ENCODE measurements around the gene RAET1E. TPM values are rescaled to one million over a fixed set of nuclear protein-coding genes. Genes with fewer than 3 reads are reported as not detected.

The RAET1E gene
- total RNA-seq, 1 experiment from 2014 or later: not detected

- POLR2A ChIA-PET: no interaction called here
- DNase-seq: no peak
- intact Hi-C loops (cut with micrococcal nuclease; ENCODE audit: unreplicated experiment): no loop called here
These were observed 7.5 kb upstream of the RAET1E start for GRCh38 chr6:149905371-149905910.

DNA sequence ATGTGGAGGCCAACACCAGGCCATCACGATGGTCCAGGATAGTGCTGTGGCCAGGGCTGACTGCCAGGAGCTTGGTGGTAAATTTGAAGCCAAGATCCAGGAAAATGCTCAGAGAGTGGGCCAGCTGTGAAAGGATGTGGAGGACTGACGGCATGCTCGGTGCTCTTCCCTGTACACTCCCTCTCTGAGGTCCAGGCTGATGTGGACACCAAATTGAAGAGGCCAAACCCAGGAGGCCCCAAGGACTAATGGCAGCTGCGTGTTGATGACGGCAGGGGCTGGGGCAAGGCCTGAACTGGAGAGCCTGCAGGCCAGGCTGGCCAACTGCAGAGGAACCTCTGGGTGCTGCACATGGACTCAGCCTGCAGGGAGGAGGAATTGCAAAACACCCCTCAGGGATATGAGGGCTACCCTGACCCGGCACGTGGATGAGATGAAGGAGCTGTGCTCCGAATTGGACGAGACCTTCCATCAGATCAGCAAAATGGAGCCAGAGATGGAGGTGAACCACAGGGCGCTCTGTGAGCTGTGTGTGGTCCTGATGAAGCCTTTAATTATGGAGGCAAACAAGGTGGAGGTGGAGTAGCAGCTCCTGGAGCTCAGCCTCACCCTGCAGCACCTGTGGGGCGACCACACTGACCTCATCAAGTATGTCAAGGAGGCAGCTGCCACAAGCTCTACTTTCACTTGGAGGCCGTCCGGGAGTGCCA is 6.9 kb upstream of the RAET1E start:
- Mint-ChIP-seq H3K36me3 (ENCODE audit: insufficient read depth, unreplicated experiment) (no peaks in the 10 kb centered on the region), H3K4me3 (ENCODE audit: unreplicated experiment) (no peak overlapping the region), H3K27me3 (ENCODE audit: insufficient read depth, unreplicated experiment) (peaks cover 5% of the 10 kb centered on the region), H3K4me1 (ENCODE audit: low read depth, unreplicated experiment) (no peaks in the 10 kb centered on the region), H3K27ac (ENCODE audit: unreplicated experiment) (no peak overlapping the region), H3K9me3 (ENCODE audit: unreplicated experiment) (peaks cover 17% of the 10 kb centered on the region)
- H3K4me1 ChIP-seq: no peaks in the 10 kb centered on the region
- H3K4me3 ChIP-seq (ENCODE audit: low read depth, low read length): no peak overlapping the region
- H3K9me3 ChIP-seq: no peaks in the 10 kb centered on the region; the same call in 1 of the 2 replicates
- ChIA-PET POLR2A (no interaction called here), CTCF (interaction anchor here (0.6 to 0.7 kb wide), 2 partner anchors 66 to 71 kb away, joined by 3 read pairs; no protein-coding TSS in a partner anchor)
- no peaks in the 10 kb centered on the region for H3K36me3 ChIP-seq (ENCODE audit: control insufficient read depth, insufficient read depth, low read length)
- no peak for DNase-seq
- BruUV-seq (replicated peaks): no TSS peak
- H3K27me3 ChIP-seq (replicated peaks; ENCODE audit: control insufficient read depth, insufficient read depth, low read length): no peaks in the 10 kb centered on the region
- intact Hi-C loops (cut with micrococcal nuclease; ENCODE audit: unreplicated experiment): no loop called here
- TF ChIP-seq CTCF (IDR thresholded peaks at IDR 0.05; ENCODE audit: insufficient read depth in 1 of 2, low read depth in 1 of 2, low read length in 1 of 2, severe bottlenecking in 1 of 2, unreplicated experiment in 1 of 2): no peak

More at GRCh38 chr6:149905371-149905910, 7.5 kb upstream of the RAET1E start:
- H3K9me3 ChIP-seq: no peaks in the 10 kb centered on the region; the same call in 1 of the 2 replicates
- H3K9me3 Mint-ChIP-seq (ENCODE audit: unreplicated experiment): peaks cover 17% of the 10 kb centered on the region
- no peaks in the 10 kb centered on the region for H3K27me3 ChIP-seq (replicated peaks; ENCODE audit: control insufficient read depth, insufficient read depth, low read length)
- peaks cover 5% of the 10 kb centered on the region for H3K27me3 Mint-ChIP-seq (ENCODE audit: insufficient read depth, unreplicated experiment)
- no TSS peak for BruUV-seq (replicated peaks)
- no peaks in the 10 kb centered on the region for H3K36me3 ChIP-seq (ENCODE audit: control insufficient read depth, insufficient read depth, low read length)
- no peaks in the 10 kb centered on the region for H3K4me1 ChIP-seq
- no peak overlapping the region for H3K4me3 Mint-ChIP-seq (ENCODE audit: unreplicated experiment)
- no peak overlapping the region for H3K27ac Mint-ChIP-seq (ENCODE audit: unreplicated experiment)
- no peaks in the 10 kb centered on the region for H3K4me1 Mint-ChIP-seq (ENCODE audit: low read depth, unreplicated experiment)
- no peak for TF ChIP-seq CTCF (IDR thresholded peaks at IDR 0.05; ENCODE audit: insufficient read depth in 1 of 2, low read depth in 1 of 2, low read length in 1 of 2, severe bottlenecking in 1 of 2, unreplicated experiment in 1 of 2)
- CTCF ChIA-PET: no interaction called here
- H3K36me3 Mint-ChIP-seq (ENCODE audit: insufficient read depth, unreplicated experiment): no peaks in the 10 kb centered on the region
- no peak overlapping the region for H3K4me3 ChIP-seq (ENCODE audit: low read depth, low read length)

- no TSS peak for BruUV-seq (replicated peaks)
- Histone ChIP-seq H3K4me3 (ENCODE audit: low read depth, low read length) (no peak overlapping the region), H3K4me1 (no peaks in the 10 kb centered on the region), H3K27me3 (replicated peaks; ENCODE audit: control insufficient read depth, insufficient read depth, low read length) (no peaks in the 10 kb centered on the region), H3K36me3 (ENCODE audit: control insufficient read depth, insufficient read depth, low read length) (no peaks in the 10 kb centered on the region), H3K9me3 (no peaks in the 10 kb centered on the region; the same call in 1 of the 2 replicates)
- intact Hi-C loops (cut with micrococcal nuclease; ENCODE audit: unreplicated experiment): no loop called here
- H3K9me3 Mint-ChIP-seq (ENCODE audit: unreplicated experiment): peaks cover 17% of the 10 kb centered on the region
- POLR2A ChIA-PET: no interaction called here
- CTCF ChIA-PET: interaction anchor here (0.6 to 0.7 kb wide), 2 partner anchors 65 to 70 kb away, joined by 3 read pairs; no protein-coding TSS in a partner anchor
- peak in 1 of 2 experiments; percentile 18 for DNase-seq
- H3K4me1 Mint-ChIP-seq (ENCODE audit: low read depth, unreplicated experiment): no peaks in the 10 kb centered on the region
- H3K27me3 Mint-ChIP-seq (ENCODE audit: insufficient read depth, unreplicated experiment): peaks cover 7% of the 10 kb centered on the region
- TF ChIP-seq CTCF (IDR thresholded peaks at IDR 0.05; ENCODE audit: insufficient read depth in 1 of 2, low read depth in 1 of 2, low read length in 1 of 2, severe bottlenecking in 1 of 2, unreplicated experiment in 1 of 2): no peak
- no peak overlapping the region for H3K27ac Mint-ChIP-seq (ENCODE audit: unreplicated experiment)
- H3K4me3 Mint-ChIP-seq (ENCODE audit: unreplicated experiment): no peak overlapping the region
- H3K36me3 Mint-ChIP-seq (ENCODE audit: insufficient read depth, unreplicated experiment): no peaks in the 10 kb centered on the region
These were observed 6.2 kb upstream of the RAET1E start for GRCh38 chr6:149903938-149904611.

Data from Caco-2 (cell line).